ENCODE results near the gene KCNN4. TPM values are rescaled to one million over a fixed set of nuclear protein-coding genes. Genes with fewer than 3 reads are reported as not detected.

Gene KCNN4
- total RNA-seq, 1 experiment from 2014 or later, result 92.7 TPM

- BruUV-seq (replicated peaks), result no TSS peak
- Histone ChIP-seq H2AFZ (no peak overlapping the region), H4K20me1 (ENCODE audit: insufficient read depth) (peaks cover 15% of the 10 kb centered on the region), H3K9me2 (ENCODE audit: insufficient read depth) (no peaks in the 10 kb centered on the region), H3K36me3 (ENCODE audit: low read depth) (peaks cover 62% of the 10 kb centered on the region), H3K79me2 (ENCODE audit: low read depth) (peaks cover 37% of the 10 kb centered on the region), H3K9me3 (ENCODE audit: insufficient read depth, low read depth) (no peaks in the 10 kb centered on the region), H3K4me2 (no peak overlapping the region), H3F3A (ENCODE audit: insufficient read depth, low read depth) (peaks cover 16% of the 10 kb centered on the region; the same call in 1 of the 2 replicates), H3K4me3 (no peak overlapping the region), H3K27ac (no peak overlapping the region), H3K27me3 (ENCODE audit: insufficient read depth, low read depth) (no peaks in the 10 kb centered on the region), H3K4me1 (replicated peaks; ENCODE audit: insufficient read depth) (peaks cover 18% of the 10 kb centered on the region)
- DNase-seq, result no peak
- no peak for TF ChIP-seq EZH2 (IDR thresholded peaks at IDR 0.05; ENCODE audit: low read depth)
- TF ChIP-seq, protein P1, sequence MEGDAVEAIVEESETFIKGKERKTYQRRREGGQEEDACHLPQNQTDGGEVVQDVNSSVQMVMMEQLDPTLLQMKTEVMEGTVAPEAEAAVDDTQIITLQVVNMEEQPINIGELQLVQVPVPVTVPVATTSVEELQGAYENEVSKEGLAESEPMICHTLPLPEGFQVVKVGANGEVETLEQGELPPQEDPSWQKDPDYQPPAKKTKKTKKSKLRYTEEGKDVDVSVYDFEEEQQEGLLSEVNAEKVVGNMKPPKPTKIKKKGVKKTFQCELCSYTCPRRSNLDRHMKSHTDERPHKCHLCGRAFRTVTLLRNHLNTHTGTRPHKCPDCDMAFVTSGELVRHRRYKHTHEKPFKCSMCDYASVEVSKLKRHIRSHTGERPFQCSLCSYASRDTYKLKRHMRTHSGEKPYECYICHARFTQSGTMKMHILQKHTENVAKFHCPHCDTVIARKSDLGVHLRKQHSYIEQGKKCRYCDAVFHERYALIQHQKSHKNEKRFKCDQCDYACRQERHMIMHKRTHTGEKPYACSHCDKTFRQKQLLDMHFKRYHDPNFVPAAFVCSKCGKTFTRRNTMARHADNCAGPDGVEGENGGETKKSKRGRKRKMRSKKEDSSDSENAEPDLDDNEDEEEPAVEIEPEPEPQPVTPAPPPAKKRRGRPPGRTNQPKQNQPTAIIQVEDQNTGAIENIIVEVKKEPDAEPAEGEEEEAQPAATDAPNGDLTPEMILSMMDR (conservative IDR thresholded peaks at IDR 0.05), result no peak
- POLR2A ChIA-PET (ENCODE audit: unreplicated experiment), result interaction anchor here (0.6 kb wide), 1 partner anchor 106 kb away, joined by 4 read pairs; no protein-coding TSS in a partner anchor
- CTCF ChIA-PET, result no interaction called here
- intact Hi-C loops (cut with micrococcal nuclease; ENCODE audit: unreplicated experiment), result no loop called here
Observed at GRCh38 chr19:43748205-43748594, 32.6 kb downstream of the KCNN4 start.

- no peak for DNase-seq
- Histone ChIP-seq H3K27me3 (ENCODE audit: insufficient read depth, low read depth) (no peaks in the 10 kb centered on the region), H4K20me1 (ENCODE audit: insufficient read depth) (peaks cover 12% of the 10 kb centered on the region), H3K4me3 (no peak overlapping the region), H3K9me3 (ENCODE audit: insufficient read depth, low read depth) (no peaks in the 10 kb centered on the region), H3K4me1 (replicated peaks; ENCODE audit: insufficient read depth) (peaks cover 13% of the 10 kb centered on the region), H2AFZ (no peak overlapping the region), H3K27ac (no peak overlapping the region), H3K36me3 (ENCODE audit: low read depth) (peaks cover 68% of the 10 kb centered on the region), H3F3A (ENCODE audit: insufficient read depth, low read depth) (peaks cover 12% of the 10 kb centered on the region; the same call in 1 of the 2 replicates), H3K9me2 (ENCODE audit: insufficient read depth) (no peaks in the 10 kb centered on the region), H3K79me2 (ENCODE audit: low read depth) (peaks cover 32% of the 10 kb centered on the region), H3K4me2 (no peak overlapping the region)
- POLR2A ChIA-PET (ENCODE audit: unreplicated experiment), result interaction anchor here (0.6 kb wide), 1 partner anchor 105 kb away, joined by 4 read pairs; no protein-coding TSS in a partner anchor
- intact Hi-C loops (cut with micrococcal nuclease; ENCODE audit: unreplicated experiment), result no loop called here
- no TSS peak for BruUV-seq (replicated peaks)
- CTCF ChIA-PET, result no interaction called here
- no peak for TF ChIP-seq EZH2 (IDR thresholded peaks at IDR 0.05; ENCODE audit: low read depth)
- TF ChIP-seq, protein P1 (conservative IDR thresholded peaks at IDR 0.05), result no peak
Observed at GRCh38 chr19:43747557-43748204, 33.1 kb downstream of the KCNN4 start.

DNA sequence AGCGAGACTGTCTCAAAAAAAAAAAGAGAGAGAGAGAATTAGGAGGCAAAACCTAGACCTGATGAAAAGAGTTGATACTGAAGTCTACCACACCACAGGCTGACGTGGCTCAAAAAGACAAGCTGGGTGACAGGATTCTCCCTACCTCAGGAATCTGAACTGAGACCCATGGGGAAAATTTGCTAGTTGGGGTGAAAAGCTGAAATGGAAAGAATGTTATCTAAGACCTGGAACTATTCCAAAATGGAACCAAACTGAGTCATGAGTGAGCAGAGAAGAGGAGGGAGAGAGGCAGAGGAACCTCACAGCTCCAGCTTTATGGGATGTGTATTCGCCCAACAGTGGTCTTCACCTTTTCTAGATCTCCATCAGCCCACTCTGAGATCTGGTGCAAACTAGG lies 37.7 kb downstream of the KCNN4 start:
- Histone ChIP-seq H3K27ac (no peak overlapping the region), H3K27me3 (ENCODE audit: insufficient read depth, low read depth) (no peaks in the 10 kb centered on the region), H3F3A (ENCODE audit: insufficient read depth, low read depth) (peaks cover 33% of the 10 kb centered on the region), H3K4me3 (no peak overlapping the region), H4K20me1 (ENCODE audit: insufficient read depth) (no peaks in the 10 kb centered on the region), H3K36me3 (ENCODE audit: low read depth) (peaks cover 63% of the 10 kb centered on the region), H3K4me1 (replicated peaks; ENCODE audit: insufficient read depth) (peaks cover 22% of the 10 kb centered on the region), H3K4me2 (no peak overlapping the region), H3K79me2 (ENCODE audit: low read depth) (no peaks in the 10 kb centered on the region), H2AFZ (no peak overlapping the region), H3K9me2 (ENCODE audit: insufficient read depth) (no peaks in the 10 kb centered on the region), H3K9me3 (ENCODE audit: insufficient read depth, low read depth) (no peaks in the 10 kb centered on the region)
- ChIA-PET POLR2A (ENCODE audit: unreplicated experiment) (interaction anchor here (0.6 to 0.7 kb wide), 3 partner anchors 11 to 562 kb away, joined by 5 to 10 read pairs (median 9); partner anchors contain the start of gene ZNF283), CTCF (interaction anchor here (0.6 to 0.8 kb wide), 2 partner anchors 24 to 348 kb away, joined by 3 read pairs; no protein-coding TSS in a partner anchor)
- DNase-seq, result no peak
- intact Hi-C loops (cut with micrococcal nuclease; ENCODE audit: unreplicated experiment), result no loop called here
- BruUV-seq (replicated peaks), result no TSS peak
- TF ChIP-seq EZH2 (IDR thresholded peaks at IDR 0.05; ENCODE audit: low read depth), result no peak
- TF ChIP-seq, protein P1 (conservative IDR thresholded peaks at IDR 0.05), result no peak
